Mesenchymal stem cell (in vitro differentiated cells and primary cell): Measurements from ENCODE around the gene PTPRQ.

Experiments
- DNase-seq: peaks from one replicate; pipeline ENCODE4 v3.0.0-alpha.2; 2013
- H2AFZ ChIP-seq: one replicate; pipeline ENCODE4 v1.6.1; 2013; ENCODE audit warnings: low read depth, mild to moderate bottlenecking, control low read depth, inconsistent platforms, low read length, moderate library complexity
- H2AK5ac ChIP-seq: 2 replicates; pipeline ENCODE4 v1.6.1; 2013; ENCODE audit warnings: low read length, moderate library complexity, mild to moderate bottlenecking, inconsistent platforms; ENCODE audit not compliant: severe bottlenecking
- H2BK120ac ChIP-seq: one replicate; pipeline ENCODE4 v1.6.1; 2013; ENCODE audit warnings: low read depth, mild to moderate bottlenecking, inconsistent platforms, low read length, moderate library complexity
- H2BK12ac ChIP-seq, 2 experiments: one replicate each; pipeline ENCODE4 v1.6.1; 2013; ENCODE audit warnings: inconsistent platforms in 2 of 2, low read length in 2 of 2, mild to moderate bottlenecking in 2 of 2, moderate library complexity in 2 of 2, control low read depth in 1 of 2
- H2BK15ac ChIP-seq: one replicate; pipeline ENCODE4 v1.6.1; 2013; ENCODE audit warnings: mild to moderate bottlenecking, low read depth, inconsistent platforms; ENCODE audit not compliant: poor library complexity, severe bottlenecking
- H2BK5ac ChIP-seq: 2 replicates; pipeline ENCODE4 v1.6.1; 2013; ENCODE audit warnings: low read depth, mild to moderate bottlenecking, low read length, control low read depth, inconsistent platforms; ENCODE audit not compliant: poor library complexity, severe bottlenecking
- H3K14ac ChIP-seq, 2 experiments: one replicate each; pipeline ENCODE4 v1.6.1; 2013; ENCODE audit warnings: inconsistent platforms in 2 of 2, low read length in 2 of 2, control low read depth in 1 of 2, mild to moderate bottlenecking in 1 of 2, moderate library complexity in 1 of 2
- H3K18ac ChIP-seq, 2 experiments: one replicate each; pipeline ENCODE4 v1.6.1; 2013; ENCODE audit warnings: inconsistent platforms in 2 of 2, low read length in 2 of 2, control low read depth in 1 of 2, low read depth in 1 of 2, mild to moderate bottlenecking in 1 of 2
- H3K23ac ChIP-seq, 2 experiments: one replicate each; pipeline ENCODE4 v1.6.1; 2013; ENCODE audit warnings: inconsistent platforms in 2 of 2, low read length in 2 of 2, mild to moderate bottlenecking in 2 of 2, moderate library complexity in 2 of 2, control low read depth in 1 of 2
- H3K27ac ChIP-seq: 2 replicates; pipeline ENCODE4 v1.5.1; 2013; ENCODE audit warnings: mild to moderate bottlenecking, moderate library complexity, low read length, control low read depth, inconsistent platforms; ENCODE audit not compliant: poor library complexity, severe bottlenecking
- H3K27me3 ChIP-seq, 2 experiments: 2 replicates each; pipeline versions ENCODE4 v1.6.1 to v1.7.0; 2013; ENCODE audit warnings: low read length in 2 of 2, mild to moderate bottlenecking in 2 of 2, moderate library complexity in 2 of 2, control low read depth in 1 of 2, inconsistent platforms in 1 of 2; ENCODE audit not compliant: control insufficient read depth in 1 of 2, insufficient read depth in 1 of 2
- H3K36me3 ChIP-seq, 2 experiments: 2 replicates each; pipeline versions ENCODE4 v1.6.1 to v1.7.0; 2013; ENCODE audit warnings: low read length in 2 of 2, control low read depth in 1 of 2, inconsistent platforms in 1 of 2, low read depth in 1 of 2, mild to moderate bottlenecking in 1 of 2; ENCODE audit not compliant: insufficient read depth in 2 of 2, control insufficient read depth in 1 of 2
- H3K4ac ChIP-seq, 2 experiments: one replicate each; pipeline ENCODE4 v1.6.1; 2013; ENCODE audit warnings: inconsistent platforms in 2 of 2, low read length in 2 of 2, mild to moderate bottlenecking in 2 of 2, moderate library complexity in 2 of 2, control low read depth in 1 of 2, low read depth in 1 of 2
- H3K4me1 ChIP-seq: 2 replicates; pipeline ENCODE4 v1.6.1; 2013; ENCODE audit warnings: low read depth, low read length, control low read depth; ENCODE audit not compliant: control insufficient read depth, insufficient read depth
- H3K4me2 ChIP-seq: 2 replicates; pipeline ENCODE4 v1.6.1; 2013; ENCODE audit warnings: low read length, mild to moderate bottlenecking, inconsistent platforms; ENCODE audit not compliant: poor library complexity, severe bottlenecking
- H3K4me3 ChIP-seq, 2 experiments: 2 replicates each; pipeline versions ENCODE4 v1.5.1 to v1.7.0; 2013; ENCODE audit warnings: low read length in 2 of 2, mild to moderate bottlenecking in 2 of 2, control low read depth in 1 of 2, low read depth in 1 of 2; ENCODE audit not compliant: insufficient read depth in 1 of 2
- H3K79me1 ChIP-seq: replicated peaks from 2 replicates; pipeline ENCODE4 v1.6.1; 2013; ENCODE audit warnings: mild to moderate bottlenecking, control low read depth, low read length, inconsistent platforms; ENCODE audit not compliant: poor library complexity, severe bottlenecking
- H3K9ac ChIP-seq: 2 replicates; pipeline ENCODE4 v1.7.0; 2013; ENCODE audit warnings: mild to moderate bottlenecking, low read length, moderate library complexity
- H3K9me3 ChIP-seq: 2 replicates; pipeline ENCODE4 v1.7.0; 2013; ENCODE audit warnings: mild to moderate bottlenecking, low read length; ENCODE audit not compliant: control insufficient read depth
- H4K8ac ChIP-seq: one replicate; pipeline ENCODE4 v1.6.1; 2013; ENCODE audit warnings: inconsistent platforms, mild to moderate bottlenecking, low read length, moderate library complexity
- H4K91ac ChIP-seq: one replicate; pipeline ENCODE4 v1.6.1; 2013; ENCODE audit warnings: mild to moderate bottlenecking, low read length, inconsistent platforms
- WGBS: methylation state at CpG from one replicate; pipeline ENCODE4 v1.1.7; 2013; ENCODE audit warnings: mixed read lengths; 5-methylcytosine and 5-hydroxymethylcytosine counted together

PTPRQ gene

GRCh38 chr12:80593766-80594165 lies 149.7 kb downstream of the PTPRQ start:
- Histone ChIP-seq H3K27me3 (no peaks in the 10 kb centered on the region), H3K27ac (peak overlapping the region; percentile 94), H3K4ac (no peak overlapping the region), H2BK12ac (no peak overlapping the region), H3K79me1 (no peaks in the 10 kb centered on the region), H4K8ac (no peak overlapping the region), H3K4me1 (peaks cover 1% of the 10 kb centered on the region), H2AFZ (no peak overlapping the region), H4K91ac (no peak overlapping the region), H3K36me3 (no peaks in the 10 kb centered on the region), H2BK120ac (no peak overlapping the region), H3K9me3 (no peaks in the 10 kb centered on the region), H3K9ac (peak overlapping the region; percentile 11), H3K4me2 (no peak overlapping the region), H3K14ac (no peak overlapping the region), H2BK15ac (no peak overlapping the region), H3K23ac (no peak overlapping the region), H2BK5ac (no peak overlapping the region), H3K18ac (no peak overlapping the region), H2AK5ac (no peak overlapping the region), H3K4me3 (no peak overlapping the region)
- peak; percentile 52 for DNase-seq
- WGBS: no CpG with 5 or more reads among the region's 1 CpG

GRCh38 chr12:80596509-80596908 lies 152.5 kb downstream of the PTPRQ start:
- Histone ChIP-seq H3K4me2 (no peak overlapping the region), H4K91ac (no peak overlapping the region), H3K4me3 (no peak overlapping the region), H2BK120ac (no peak overlapping the region), H2BK15ac (no peak overlapping the region), H3K36me3 (no peaks in the 10 kb centered on the region), H2BK5ac (no peak overlapping the region), H3K18ac (no peak overlapping the region), H3K79me1 (no peaks in the 10 kb centered on the region), H2AFZ (no peak overlapping the region), H3K9me3 (no peaks in the 10 kb centered on the region), H3K27ac (no peak overlapping the region), H3K9ac (no peak overlapping the region), H2BK12ac (no peak overlapping the region), H3K14ac (no peak overlapping the region), H3K23ac (no peak overlapping the region), H3K27me3 (no peaks in the 10 kb centered on the region), H4K8ac (no peak overlapping the region), H2AK5ac (no peak overlapping the region), H3K4me1 (peaks cover 1% of the 10 kb centered on the region), H3K4ac (no peak overlapping the region)
- DNase-seq: no peak

- no peak overlapping the region for H3K23ac ChIP-seq
- H2BK15ac ChIP-seq: no peak overlapping the region
- no peaks in the 10 kb centered on the region for H3K79me1 ChIP-seq
- no peak overlapping the region for H2AK5ac ChIP-seq
- no peak overlapping the region for H4K91ac ChIP-seq
- H3K27ac ChIP-seq: no peak overlapping the region
- no peak overlapping the region for H4K8ac ChIP-seq
- no peak overlapping the region for H3K18ac ChIP-seq
- H3K4me1 ChIP-seq: no peaks in the 10 kb centered on the region
- H3K36me3 ChIP-seq: no peaks in the 10 kb centered on the region
- no peaks in the 10 kb centered on the region for H3K9me3 ChIP-seq
- H3K14ac ChIP-seq: no peak overlapping the region
- no peak overlapping the region for H3K4me3 ChIP-seq
- no peak overlapping the region for H2BK120ac ChIP-seq
- no peak overlapping the region for H2AFZ ChIP-seq
- no peak overlapping the region for H3K4me2 ChIP-seq
- H3K27me3 ChIP-seq: no peaks in the 10 kb centered on the region
- 62% methylated on average over 5 of the region's 5 CpGs for WGBS
- H3K4ac ChIP-seq: no peak overlapping the region
- peak; percentile 39 for DNase-seq
- H3K9ac ChIP-seq: peak overlapping the region; percentile 11
- no peak overlapping the region for H2BK12ac ChIP-seq
- no peak overlapping the region for H2BK5ac ChIP-seq
Measured at GRCh38 chr12:80598004-80598606, 154.1 kb downstream of the PTPRQ start.

GRCh38 chr12:80602455-80602854 lies 158.4 kb downstream of the PTPRQ start:
- Histone ChIP-seq H2AK5ac (no peak overlapping the region), H3K4me2 (no peak overlapping the region), H4K91ac (no peak overlapping the region), H2BK120ac (no peak overlapping the region), H3K27me3 (no peaks in the 10 kb centered on the region), H3K27ac (no peak overlapping the region), H3K79me1 (no peaks in the 10 kb centered on the region), H3K14ac (no peak overlapping the region), H3K9me3 (no peaks in the 10 kb centered on the region), H3K18ac (no peak overlapping the region), H3K9ac (no peak overlapping the region), H3K4ac (no peak overlapping the region), H4K8ac (no peak overlapping the region), H2BK15ac (no peak overlapping the region), H3K4me1 (no peaks in the 10 kb centered on the region), H2BK12ac (no peak overlapping the region), H3K23ac (no peak overlapping the region), H3K4me3 (no peak overlapping the region), H2AFZ (no peak overlapping the region), H2BK5ac (no peak overlapping the region), H3K36me3 (no peaks in the 10 kb centered on the region)
- 90% methylated on average over 2 of the region's 3 CpGs for WGBS
- no peak for DNase-seq
